ENCODE results near the gene SLC39A12. TPM values are rescaled to one million over a fixed set of nuclear protein-coding genes. Genes with fewer than 3 reads are reported as not detected.
"Not testable (repeated sequence)": the region's sequence is repeated elsewhere in the genome, so short reads cannot be mapped to it uniquely, and the experiment has no call there.

SLC39A12 gene
- total RNA-seq, 2 experiments from 2014 or later = not detected

DNA sequence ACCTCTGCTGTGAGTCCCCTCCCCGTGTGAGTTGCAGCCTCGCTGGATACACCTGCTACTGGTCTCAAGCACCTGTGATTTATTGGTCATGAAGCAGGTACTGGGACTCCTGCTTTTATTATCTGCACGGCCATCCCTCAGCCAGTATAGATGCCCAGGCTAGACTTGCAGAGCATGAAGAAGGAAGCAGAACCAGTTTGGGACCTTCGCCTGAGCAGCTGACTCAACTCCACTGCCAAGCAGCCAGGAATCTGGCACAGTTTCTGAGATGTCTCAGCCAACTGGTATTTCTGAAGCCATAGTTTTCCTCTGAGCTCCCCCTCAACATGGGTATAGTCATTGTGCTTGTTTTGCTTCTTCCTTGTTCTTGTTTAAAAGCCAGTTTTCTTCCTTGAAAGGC is 28.0 kb upstream of the SLC39A12 start:
- no peaks in the 10 kb centered on the region for H3K36me3 Mint-ChIP-seq (ENCODE audit: low read depth)
- no peaks in the 10 kb centered on the region for H3K27me3 Mint-ChIP-seq (ENCODE audit: low read depth)
- no peak for ATAC-seq
- POLR2A ChIA-PET = no interaction called here
- CTCF ChIA-PET = no interaction called here
- no peaks in the 10 kb centered on the region for H3K9me3 Mint-ChIP-seq (ENCODE audit: insufficient read depth)
- H3K27ac Mint-ChIP-seq = no peak overlapping the region
- no peak for DNase-seq
- no peak overlapping the region for H3K4me3 Mint-ChIP-seq
- H3K4me1 Mint-ChIP-seq (ENCODE audit: low read depth) = no peaks in the 10 kb centered on the region

DNA sequence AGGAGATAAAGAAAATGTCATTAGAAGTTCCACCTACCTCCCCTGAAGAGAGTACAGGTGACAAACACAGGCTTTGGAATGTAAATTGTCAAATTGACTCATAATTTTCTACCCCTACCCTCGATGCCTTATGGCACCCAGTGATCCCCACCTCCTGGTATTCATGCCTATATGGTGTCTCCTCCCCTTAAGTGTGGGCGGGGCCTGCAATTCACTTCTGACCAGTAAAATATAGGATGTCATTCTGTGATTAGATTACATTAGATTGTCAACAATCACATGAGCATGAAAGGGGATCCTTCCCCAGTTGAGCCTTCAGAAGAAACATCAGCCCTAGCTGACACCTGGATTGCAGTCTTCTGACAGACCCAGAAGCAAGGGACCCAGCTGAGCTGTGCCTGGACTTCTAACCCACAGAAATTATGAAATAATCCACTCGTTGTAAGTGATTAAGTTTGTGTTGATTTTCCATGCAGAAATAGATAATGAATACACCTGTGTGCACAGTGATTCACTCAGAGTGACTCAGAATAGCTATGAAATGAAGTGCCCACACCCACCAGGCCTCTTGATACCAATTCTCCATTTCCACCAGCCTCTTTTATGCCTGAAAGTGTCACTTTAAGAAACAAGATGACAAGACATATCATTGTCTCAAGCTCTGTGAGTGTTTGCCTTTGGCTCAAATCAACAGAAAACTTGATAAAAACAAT is 8.5 kb upstream of the SLC39A12 start:
- no peaks in the 10 kb centered on the region for H3K9me3 Mint-ChIP-seq (ENCODE audit: insufficient read depth)
- H3K27me3 Mint-ChIP-seq (ENCODE audit: low read depth) = no peaks in the 10 kb centered on the region
- H3K36me3 Mint-ChIP-seq (ENCODE audit: low read depth) = no peaks in the 10 kb centered on the region
- ChIA-PET POLR2A (no interaction called here), CTCF (no interaction called here)
- H3K4me1 Mint-ChIP-seq (ENCODE audit: low read depth) = no peaks in the 10 kb centered on the region
- ATAC-seq = no peak
- no peak overlapping the region for H3K27ac Mint-ChIP-seq
- H3K4me3 Mint-ChIP-seq = no peak overlapping the region
- DNase-seq = no peak

GRCh38 chr10:17950269-17950668 is 1.4 kb upstream of the SLC39A12 start:
- DNase-seq; H3K9me3 Mint-ChIP-seq (ENCODE audit: insufficient read depth); POLR2A ChIA-PET; CTCF ChIA-PET; H3K4me3 Mint-ChIP-seq; H3K4me1 Mint-ChIP-seq (ENCODE audit: low read depth); H3K27ac Mint-ChIP-seq; H3K27me3 Mint-ChIP-seq (ENCODE audit: low read depth); ATAC-seq; H3K36me3 Mint-ChIP-seq (ENCODE audit: low read depth): not testable (repeated sequence)

GRCh38 chr10:17950726-17951125 is 992 bp upstream of the SLC39A12 start:
- H3K36me3 Mint-ChIP-seq (ENCODE audit: low read depth) = no peaks in the 10 kb centered on the region
- H3K4me3 Mint-ChIP-seq = no peak overlapping the region
- DNase-seq (no peak), ATAC-seq (no peak)
- H3K27me3 Mint-ChIP-seq (ENCODE audit: low read depth) = no peaks in the 10 kb centered on the region
- H3K4me1 Mint-ChIP-seq (ENCODE audit: low read depth) = no peaks in the 10 kb centered on the region
- POLR2A ChIA-PET = no interaction called here
- CTCF ChIA-PET = no interaction called here
- no peak overlapping the region for H3K27ac Mint-ChIP-seq
- H3K9me3 Mint-ChIP-seq (ENCODE audit: insufficient read depth) = no peaks in the 10 kb centered on the region

- CTCF ChIA-PET = not testable (repeated sequence)
Observed at GRCh38 chr10:17954372-17954771, 2.7 kb downstream of the SLC39A12 start.

GRCh38 chr10:17954861-17955260 is 3.1 kb downstream of the SLC39A12 start:
- no peaks in the 10 kb centered on the region for H3K9me3 Mint-ChIP-seq (ENCODE audit: insufficient read depth)
- DNase-seq = no peak
- ATAC-seq = no peak
- no peaks in the 10 kb centered on the region for H3K36me3 Mint-ChIP-seq (ENCODE audit: low read depth)
- H3K4me1 Mint-ChIP-seq (ENCODE audit: low read depth) = no peaks in the 10 kb centered on the region
- ChIA-PET POLR2A (no interaction called here), CTCF (no interaction called here)
- no peak overlapping the region for H3K27ac Mint-ChIP-seq
- no peaks in the 10 kb centered on the region for H3K27me3 Mint-ChIP-seq (ENCODE audit: low read depth)
- H3K4me3 Mint-ChIP-seq = no peak overlapping the region

More at GRCh38 chr10:17954372-17954771, 2.7 kb downstream of the SLC39A12 start:
- H3K4me1 Mint-ChIP-seq (ENCODE audit: low read depth); H3K36me3 Mint-ChIP-seq (ENCODE audit: low read depth); H3K27me3 Mint-ChIP-seq (ENCODE audit: low read depth); DNase-seq; H3K9me3 Mint-ChIP-seq (ENCODE audit: insufficient read depth); POLR2A ChIA-PET; H3K27ac Mint-ChIP-seq; ATAC-seq; H3K4me3 Mint-ChIP-seq: not testable (repeated sequence)

DNA sequence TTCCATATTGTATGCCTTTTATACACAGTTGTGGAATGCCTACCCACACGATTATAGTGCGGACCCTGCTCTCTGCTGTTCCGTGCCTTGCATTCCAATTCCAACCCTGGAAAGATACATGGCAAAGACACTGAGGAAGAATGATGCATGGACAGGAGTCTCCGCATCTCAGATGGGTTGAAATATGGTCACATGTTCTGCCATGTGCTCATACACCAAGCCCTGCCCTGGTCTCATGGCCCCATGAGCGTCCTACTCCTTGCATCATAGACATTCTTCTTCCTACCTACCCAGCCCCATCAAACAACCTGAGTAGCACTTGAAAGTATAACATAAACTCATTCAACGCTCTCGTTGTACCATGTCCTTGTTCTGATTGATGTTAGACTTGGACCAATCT is 6.3 kb downstream of the SLC39A12 start:
- ATAC-seq (no peak), DNase-seq (no peak)
- Mint-ChIP-seq H3K27ac (no peak overlapping the region), H3K36me3 (ENCODE audit: low read depth) (no peaks in the 10 kb centered on the region), H3K4me3 (no peak overlapping the region), H3K4me1 (ENCODE audit: low read depth) (no peaks in the 10 kb centered on the region), H3K27me3 (ENCODE audit: low read depth) (no peaks in the 10 kb centered on the region), H3K9me3 (ENCODE audit: insufficient read depth) (no peaks in the 10 kb centered on the region)
- ChIA-PET CTCF (no interaction called here), POLR2A (no interaction called here)

- ChIA-PET POLR2A (no interaction called here), CTCF (no interaction called here)
- Mint-ChIP-seq H3K4me3 (no peak overlapping the region), H3K27me3 (ENCODE audit: low read depth) (no peaks in the 10 kb centered on the region), H3K4me1 (ENCODE audit: low read depth) (no peaks in the 10 kb centered on the region), H3K9me3 (ENCODE audit: insufficient read depth) (no peaks in the 10 kb centered on the region), H3K36me3 (ENCODE audit: low read depth) (no peaks in the 10 kb centered on the region), H3K27ac (no peak overlapping the region)
- DNase-seq (no peak), ATAC-seq (no peak)
Observed at GRCh38 chr10:17959870-17960269, 8.2 kb downstream of the SLC39A12 start.

GRCh38 chr10:17961551-17962422 is 10.1 kb downstream of the SLC39A12 start:
- no peak overlapping the region for H3K27ac Mint-ChIP-seq
- H3K27me3 Mint-ChIP-seq (ENCODE audit: low read depth) = no peaks in the 10 kb centered on the region
- no peaks in the 10 kb centered on the region for H3K9me3 Mint-ChIP-seq (ENCODE audit: insufficient read depth)
- no peaks in the 10 kb centered on the region for H3K36me3 Mint-ChIP-seq (ENCODE audit: low read depth)
- ChIA-PET POLR2A (no interaction called here), CTCF (no interaction called here)
- no peaks in the 10 kb centered on the region for H3K4me1 Mint-ChIP-seq (ENCODE audit: low read depth)
- ATAC-seq (no peak), DNase-seq (no peak)
- H3K4me3 Mint-ChIP-seq = no peak overlapping the region

- no peaks in the 10 kb centered on the region for H3K4me1 Mint-ChIP-seq (ENCODE audit: low read depth)
- DNase-seq = no peak
Observed at GRCh38 chr10:17963431-17963830, 11.7 kb downstream of the SLC39A12 start.

DNA sequence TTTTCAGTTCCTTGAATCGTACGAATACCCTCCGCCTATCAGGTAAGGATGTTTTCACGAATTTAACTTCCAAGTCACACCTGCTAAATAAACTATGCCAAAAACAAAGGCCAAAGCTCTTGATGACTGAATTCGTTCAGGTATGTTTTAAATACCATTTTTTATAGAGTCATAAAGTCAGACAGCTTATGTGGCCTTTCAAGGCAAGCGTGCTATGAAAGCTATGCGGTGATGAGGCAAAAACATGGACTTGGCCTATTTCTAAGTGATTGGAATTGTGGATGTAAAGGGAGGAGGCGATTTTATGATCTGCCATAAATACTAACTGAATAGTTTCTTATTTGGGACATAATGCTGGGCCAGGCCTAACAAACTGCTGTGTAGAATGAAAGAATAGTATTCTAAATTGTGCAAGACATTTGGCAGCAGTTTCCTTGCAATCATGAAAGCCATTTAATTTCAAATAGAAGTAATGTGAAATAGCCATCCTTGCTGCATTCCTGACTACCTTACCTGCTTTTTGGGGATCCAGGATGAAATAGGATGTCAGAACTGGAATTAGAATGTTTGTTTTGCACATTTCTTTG is 14.0 kb downstream of the SLC39A12 start:
- ATAC-seq (no peak), DNase-seq (no peak)
- Mint-ChIP-seq H3K27me3 (ENCODE audit: low read depth) (no peaks in the 10 kb centered on the region), H3K4me1 (ENCODE audit: low read depth) (no peaks in the 10 kb centered on the region), H3K9me3 (ENCODE audit: insufficient read depth) (no peaks in the 10 kb centered on the region), H3K36me3 (ENCODE audit: low read depth) (no peaks in the 10 kb centered on the region), H3K27ac (no peak overlapping the region), H3K4me3 (no peak overlapping the region)
- CTCF ChIA-PET = no interaction called here
- POLR2A ChIA-PET = no interaction called here

More at GRCh38 chr10:17963431-17963830, 11.7 kb downstream of the SLC39A12 start:
- ChIA-PET POLR2A (no interaction called here), CTCF (no interaction called here)
- no peaks in the 10 kb centered on the region for H3K9me3 Mint-ChIP-seq (ENCODE audit: insufficient read depth)
- H3K27ac Mint-ChIP-seq = no peak overlapping the region
- H3K4me3 Mint-ChIP-seq = no peak overlapping the region
- no peak for ATAC-seq
- no peaks in the 10 kb centered on the region for H3K36me3 Mint-ChIP-seq (ENCODE audit: low read depth)
- no peaks in the 10 kb centered on the region for H3K27me3 Mint-ChIP-seq (ENCODE audit: low read depth)

DNA sequence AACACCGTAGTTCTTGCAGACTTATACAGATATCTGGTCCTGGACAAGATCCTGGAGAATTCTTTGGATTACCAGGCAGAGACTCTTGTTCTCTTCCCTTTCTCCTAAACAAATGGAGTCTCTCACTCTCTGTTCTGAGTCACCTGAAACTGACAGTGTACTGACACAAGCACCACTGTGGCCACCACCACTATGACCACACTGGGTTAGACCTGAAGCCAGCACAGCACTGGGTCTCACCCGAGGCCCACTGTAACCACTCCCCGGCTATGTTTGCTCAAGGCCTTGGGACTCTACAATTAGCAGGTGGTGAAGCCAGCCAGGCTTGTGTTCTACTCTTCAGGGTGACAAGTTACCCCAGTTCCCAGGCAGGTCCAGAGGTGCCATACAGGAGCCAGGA is 22.8 kb downstream of the SLC39A12 start:
- Mint-ChIP-seq H3K4me1 (ENCODE audit: low read depth) (no peaks in the 10 kb centered on the region), H3K27me3 (ENCODE audit: low read depth) (no peaks in the 10 kb centered on the region), H3K27ac (no peak overlapping the region), H3K4me3 (no peak overlapping the region), H3K9me3 (ENCODE audit: insufficient read depth) (no peaks in the 10 kb centered on the region), H3K36me3 (ENCODE audit: low read depth) (no peaks in the 10 kb centered on the region)
- ATAC-seq (no peak), DNase-seq (no peak)
- POLR2A ChIA-PET = no interaction called here
- CTCF ChIA-PET = no interaction called here

Measured in activated CD8-positive, alpha-beta T cell treated with anti-CD3 and anti-CD28 coated beads, Interleukin-2, amount 10 ng/mL, durations not matched to agents 7 days and 5 days (primary cell).